ENCODE measurements around the gene CARMIL3.

Gene CARMIL3

DNA sequence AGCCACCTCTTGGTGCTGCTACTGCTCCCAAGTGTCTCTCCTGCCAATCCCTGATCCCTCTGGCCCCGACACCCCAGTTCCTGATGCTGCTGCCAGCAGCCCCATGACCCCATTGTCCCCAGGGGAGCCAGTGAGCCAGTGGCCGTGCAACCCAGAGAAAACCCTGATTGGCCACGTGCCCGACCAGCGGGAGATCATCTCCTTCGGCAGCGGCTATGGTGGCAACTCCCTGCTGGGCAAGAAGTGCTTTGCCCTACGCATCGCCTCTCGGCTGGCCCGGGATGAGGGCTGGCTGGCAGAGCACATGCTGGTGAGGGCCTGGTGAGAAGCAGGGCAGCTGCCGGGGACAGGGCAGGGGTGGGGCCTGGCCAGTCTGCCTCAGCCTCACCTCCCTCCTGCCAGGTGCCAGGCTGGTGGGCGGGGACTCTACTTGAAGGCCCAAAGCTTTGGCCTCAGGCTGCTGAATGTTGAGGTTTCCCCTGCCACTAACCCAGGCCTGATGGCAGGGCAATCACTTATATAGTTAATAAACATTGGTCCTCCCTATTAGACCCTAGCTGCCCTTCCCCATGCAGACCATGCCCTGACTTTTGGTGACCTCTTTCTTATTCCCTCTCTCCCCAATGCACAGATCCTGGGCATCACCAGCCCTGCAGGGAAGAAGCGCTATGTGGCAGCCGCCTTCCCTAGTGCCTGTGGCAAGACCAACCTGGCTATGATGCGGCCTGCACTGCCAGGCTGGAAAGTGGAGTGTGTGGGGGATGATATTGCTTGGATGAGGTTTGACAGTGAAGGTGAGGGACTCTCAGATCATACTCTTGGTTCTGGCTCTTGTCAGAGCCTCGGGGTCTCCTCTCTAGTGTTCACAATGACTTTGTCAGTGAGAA, 47.4 kb downstream of the CARMIL3 start:
- Histone ChIP-seq H3K4me2 (ENCODE audit: low read length, poor library complexity, severe bottlenecking) (no peak overlapping the region), H3K9me3 (ENCODE audit: control insufficient read depth, low read length) (no peaks in the 10 kb centered on the region), H4K8ac (ENCODE audit: low read length) (no peak overlapping the region), H3K23ac (ENCODE audit: low read length in 2 of 2) (no peak overlapping the region), H3K4me3 (ENCODE audit: insufficient read depth in 1 of 2, low read depth in 1 of 2, low read length in 2 of 2) (no peak overlapping the region), H3K4ac (ENCODE audit: low read depth in 1 of 2, low read length in 2 of 2) (no peak overlapping the region), H2BK5ac (ENCODE audit: low read depth, low read length, poor library complexity, severe bottlenecking) (no peak overlapping the region), H3K27ac (ENCODE audit: low read length, poor library complexity, severe bottlenecking) (no peak overlapping the region), H3K36me3 (ENCODE audit: control insufficient read depth in 1 of 2, insufficient read depth in 2 of 2, low read depth in 1 of 2, low read length in 2 of 2) (peaks cover 20 to 37% of the 10 kb centered on the region in 2 experiments), H2BK120ac (ENCODE audit: low read depth, low read length) (no peak overlapping the region), H2AK5ac (ENCODE audit: low read length, severe bottlenecking) (no peak overlapping the region), H3K79me1 (replicated peaks; ENCODE audit: low read length, poor library complexity, severe bottlenecking) (peaks cover 11% of the 10 kb centered on the region), H2BK12ac (ENCODE audit: low read length in 2 of 2) (no peak overlapping the region), H3K4me1 (ENCODE audit: control insufficient read depth, insufficient read depth, low read depth, low read length) (peaks cover 10% of the 10 kb centered on the region), H4K91ac (ENCODE audit: low read length) (peak overlapping the region; percentile 1), H2AFZ (ENCODE audit: low read depth, low read length) (no peak overlapping the region), H3K27me3 (ENCODE audit: control insufficient read depth in 1 of 2, insufficient read depth in 1 of 2, low read length in 2 of 2) (no peaks in the 10 kb centered on the region), H2BK15ac (ENCODE audit: low read depth, poor library complexity, severe bottlenecking) (no peak overlapping the region), H3K18ac (ENCODE audit: low read depth in 1 of 2, low read length in 2 of 2) (no peak overlapping the region), H3K14ac (ENCODE audit: low read length in 2 of 2) (no peak overlapping the region), H3K9ac (ENCODE audit: low read length) (no peak overlapping the region)
- 97% methylated on average over 17 of the region's 17 CpGs for WGBS
- DNase-seq = no peak

DNA sequence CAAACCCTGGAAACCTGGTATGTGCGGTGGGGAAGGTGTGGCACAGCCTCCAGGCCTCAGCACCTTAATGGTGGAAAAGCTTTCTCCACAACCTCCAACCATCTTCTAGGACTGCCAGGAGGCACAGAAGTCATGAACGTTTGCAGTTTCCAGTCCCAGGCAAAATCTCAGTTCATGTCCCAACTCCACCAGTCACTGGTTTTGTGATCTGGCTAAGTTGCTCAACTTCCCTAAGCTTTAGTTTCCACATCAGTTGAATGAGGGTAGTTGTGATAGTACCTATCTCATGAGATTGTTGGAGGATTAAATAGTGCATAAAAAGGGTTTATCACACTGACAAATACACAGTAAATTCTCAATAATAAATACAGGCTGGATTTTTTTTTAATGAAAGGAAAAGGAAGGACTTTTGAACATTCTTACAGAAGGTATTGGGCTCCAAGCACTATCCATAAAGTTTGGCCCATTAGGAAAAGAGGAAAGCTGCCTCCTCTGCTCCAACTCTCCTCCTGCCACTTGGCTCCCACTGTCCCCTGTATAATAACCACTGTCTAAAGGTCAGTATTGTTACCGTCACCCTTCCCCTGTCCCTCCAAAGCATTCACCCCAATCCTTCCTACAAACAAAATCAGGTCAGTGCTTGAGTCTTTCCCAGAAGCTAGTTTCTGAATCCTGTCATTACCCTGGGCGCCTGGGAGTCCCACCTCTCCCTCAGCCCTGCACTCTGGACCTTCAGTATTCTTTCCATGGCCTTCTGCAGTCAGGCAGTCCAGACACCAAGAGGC, 48.6 kb downstream of the CARMIL3 start:
- no peak overlapping the region for H2BK12ac ChIP-seq (ENCODE audit: low read length in 2 of 2)
- H2AFZ ChIP-seq (ENCODE audit: low read depth, low read length) = no peak overlapping the region
- H3K27ac ChIP-seq (ENCODE audit: low read length, poor library complexity, severe bottlenecking) = no peak overlapping the region
- no peak overlapping the region for H2BK5ac ChIP-seq (ENCODE audit: low read depth, low read length, poor library complexity, severe bottlenecking)
- H3K18ac ChIP-seq (ENCODE audit: low read depth in 1 of 2, low read length in 2 of 2) = no peak overlapping the region
- no peak overlapping the region for H3K14ac ChIP-seq (ENCODE audit: low read length in 2 of 2)
- peaks cover 11% of the 10 kb centered on the region for H3K79me1 ChIP-seq (replicated peaks; ENCODE audit: low read length, poor library complexity, severe bottlenecking)
- H2BK120ac ChIP-seq (ENCODE audit: low read depth, low read length) = no peak overlapping the region
- H3K36me3 ChIP-seq (ENCODE audit: control insufficient read depth in 1 of 2, insufficient read depth in 2 of 2, low read depth in 1 of 2, low read length in 2 of 2) = peaks cover 20 to 37% of the 10 kb centered on the region in 2 experiments
- no peak overlapping the region for H3K4me3 ChIP-seq (ENCODE audit: insufficient read depth in 1 of 2, low read depth in 1 of 2, low read length in 2 of 2)
- H3K23ac ChIP-seq (ENCODE audit: low read length in 2 of 2) = no peak overlapping the region
- no peak overlapping the region for H4K91ac ChIP-seq (ENCODE audit: low read length)
- H2AK5ac ChIP-seq (ENCODE audit: low read length, severe bottlenecking) = no peak overlapping the region
- H3K9ac ChIP-seq (ENCODE audit: low read length) = no peak overlapping the region
- 93% methylated on average over 4 of the region's 4 CpGs for WGBS
- no peaks in the 10 kb centered on the region for H3K27me3 ChIP-seq (ENCODE audit: control insufficient read depth in 1 of 2, insufficient read depth in 1 of 2, low read length in 2 of 2)
- H3K4ac ChIP-seq (ENCODE audit: low read depth in 1 of 2, low read length in 2 of 2) = no peak overlapping the region
- H4K8ac ChIP-seq (ENCODE audit: low read length) = no peak overlapping the region
- H3K9me3 ChIP-seq (ENCODE audit: control insufficient read depth, low read length) = no peaks in the 10 kb centered on the region
- no peak overlapping the region for H2BK15ac ChIP-seq (ENCODE audit: low read depth, poor library complexity, severe bottlenecking)
- no peak overlapping the region for H3K4me2 ChIP-seq (ENCODE audit: low read length, poor library complexity, severe bottlenecking)
- peaks cover 4% of the 10 kb centered on the region for H3K4me1 ChIP-seq (ENCODE audit: control insufficient read depth, insufficient read depth, low read depth, low read length)
- DNase-seq = no peak

DNA sequence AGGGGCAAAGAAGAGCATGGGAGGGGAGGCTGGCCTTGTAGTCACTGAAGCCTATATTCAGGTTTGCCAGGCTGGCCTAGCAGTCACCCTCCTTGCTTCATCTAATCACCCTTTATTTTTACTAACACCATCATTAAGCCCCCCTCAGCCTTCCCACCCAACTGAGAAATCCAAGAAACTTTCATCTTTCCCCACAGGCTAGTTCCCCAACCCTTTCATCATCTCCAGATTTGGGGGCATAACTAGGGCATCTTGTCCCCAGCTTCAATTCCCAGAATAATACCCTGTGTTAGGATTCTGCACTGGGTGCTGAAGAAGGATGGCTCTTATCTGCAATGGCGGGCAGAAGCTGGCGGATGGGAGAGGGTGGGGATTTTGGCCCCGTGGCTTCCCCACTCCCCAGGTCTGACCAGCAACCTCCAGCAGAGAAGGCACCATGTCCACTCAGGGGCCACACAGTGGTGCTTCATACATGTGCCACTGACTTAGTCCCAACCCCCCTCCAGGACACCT, 49.2 kb downstream of the CARMIL3 start:
- no peak overlapping the region for H2BK12ac ChIP-seq (ENCODE audit: low read length in 2 of 2)
- no peak overlapping the region for H3K4me3 ChIP-seq (ENCODE audit: insufficient read depth in 1 of 2, low read depth in 1 of 2, low read length in 2 of 2)
- H2BK15ac ChIP-seq (ENCODE audit: low read depth, poor library complexity, severe bottlenecking) = no peak overlapping the region
- WGBS = 96% methylated on average over 3 of the region's 3 CpGs
- H2AK5ac ChIP-seq (ENCODE audit: low read length, severe bottlenecking) = no peak overlapping the region
- no peak overlapping the region for H3K4me2 ChIP-seq (ENCODE audit: low read length, poor library complexity, severe bottlenecking)
- peaks cover 8% of the 10 kb centered on the region for H3K79me1 ChIP-seq (replicated peaks; ENCODE audit: low read length, poor library complexity, severe bottlenecking)
- no peak overlapping the region for H3K27ac ChIP-seq (ENCODE audit: low read length, poor library complexity, severe bottlenecking)
- H3K4ac ChIP-seq (ENCODE audit: low read depth in 1 of 2, low read length in 2 of 2) = no peak overlapping the region
- no peak overlapping the region for H2BK5ac ChIP-seq (ENCODE audit: low read depth, low read length, poor library complexity, severe bottlenecking)
- no peak overlapping the region for H3K9ac ChIP-seq (ENCODE audit: low read length)
- peaks cover 20 to 37% of the 10 kb centered on the region in 2 experiments for H3K36me3 ChIP-seq (ENCODE audit: control insufficient read depth in 1 of 2, insufficient read depth in 2 of 2, low read depth in 1 of 2, low read length in 2 of 2)
- no peaks in the 10 kb centered on the region for H3K4me1 ChIP-seq (ENCODE audit: control insufficient read depth, insufficient read depth, low read depth, low read length)
- H4K91ac ChIP-seq (ENCODE audit: low read length) = no peak overlapping the region
- H2AFZ ChIP-seq (ENCODE audit: low read depth, low read length) = no peak overlapping the region
- H3K23ac ChIP-seq (ENCODE audit: low read length in 2 of 2) = no peak overlapping the region
- no peaks in the 10 kb centered on the region for H3K27me3 ChIP-seq (ENCODE audit: control insufficient read depth in 1 of 2, insufficient read depth in 1 of 2, low read length in 2 of 2)
- H3K14ac ChIP-seq (ENCODE audit: low read length in 2 of 2) = no peak overlapping the region
- H3K9me3 ChIP-seq (ENCODE audit: control insufficient read depth, low read length) = no peaks in the 10 kb centered on the region
- H2BK120ac ChIP-seq (ENCODE audit: low read depth, low read length) = no peak overlapping the region
- H3K18ac ChIP-seq (ENCODE audit: low read depth in 1 of 2, low read length in 2 of 2) = no peak overlapping the region
- no peak for DNase-seq
- H4K8ac ChIP-seq (ENCODE audit: low read length) = no peak overlapping the region

All from mesenchymal stem cell (in vitro differentiated cells and primary cell).